Stomach (tissue), 9 donors: ENCODE results near the gene OAS3. TPM values are rescaled to one million over a fixed set of nuclear protein-coding genes. Genes with fewer than 3 reads are reported as not detected.
"Not testable (repeated sequence)": the region's sequence is repeated elsewhere in the genome, so short reads cannot be mapped to it uniquely, and the experiment has no call there.

Experiments
- DNase-seq, 2 donors: peaks; one replicate each; pipeline versions ENCODE4 v3.0.0 to v3.0.0-alpha.2; 2013 to 2019
- H3K27ac ChIP-seq, 5 donors: fragments of 200-600 bp in 4 of 5; sonication (generic) in 4 of 5; one replicate each; pipeline ENCODE4 v1.5.1; 2013 to 2019; ENCODE audit warnings: mild to moderate bottlenecking in 1 of 5, moderate library complexity in 1 of 5
- H3K27me3 ChIP-seq, 3 donors: fragments of 200-600 bp; sonication (generic); one replicate each; pipeline ENCODE4 v1.5.1; 2017 to 2019; ENCODE audit warnings: mixed run types in 1 of 3
- H3K36me3 ChIP-seq, 4 donors: fragments of 200-600 bp; sonication (generic); 1 replicate in 3 of 4; 2 replicates in 1 of 4; pipeline ENCODE4 v1.5.1; 2016 to 2019
- H3K4me1 ChIP-seq, 4 donors: fragments of 200-600 bp; sonication (generic); one replicate each; pipeline ENCODE4 v1.5.1; 2016 to 2019
- H3K4me3 ChIP-seq, 4 donors: fragments of 200-600 bp; sonication (generic) in 3 of 4; one replicate each; pipeline ENCODE4 v1.5.1; 2016 to 2019; ENCODE audit warnings: mild to moderate bottlenecking in 1 of 4
- H3K9me3 ChIP-seq, 4 donors: fragments of 200-600 bp; sonication (generic); one replicate each; pipeline ENCODE4 v1.5.1; 2016 to 2019
- EP300 ChIP-seq: sonication (generic); formaldehyde crosslinking; IDR thresholded peaks from one replicate; pipeline ENCODE4 v1.6.1; 2017; ENCODE audit warnings: antibody characterized with exemption
- POLR2A ChIP-seq, 4 donors: fragments of 450-650 bp; IDR thresholded peaks; one replicate each; pipeline ENCODE4 v1.6.1; 2016; ENCODE audit warnings: antibody characterized with exemption in 4 of 4, control low read depth in 2 of 4, mild to moderate bottlenecking in 1 of 4, moderate library complexity in 1 of 4
- POLR2AphosphoS5 ChIP-seq, 3 donors: sonication (generic); formaldehyde crosslinking; IDR thresholded peaks; one replicate each; pipeline ENCODE4 v1.6.1; 2016; ENCODE audit warnings: antibody characterized with exemption in 3 of 3
- WGBS, 5 donors: extraction: QIAGEN DNeasy Blood & Tissue Kit in 3 of 5; methylation state at CpG; one replicate each; pipeline versions ENCODE4 v1.1.5 to v1.1.7; 2013 to 2018; 5-methylcytosine and 5-hydroxymethylcytosine counted together
- intact Hi-C: fragments of 100-400 bp; cut with DNase I; formaldehyde crosslinking; loops from one replicate; pipeline ENCODE4 v1.15.1; 2023; ENCODE audit warnings: low total_unique reads
- polyA plus RNA-seq, 3 donors: library from polyadenylated mRNA; stranded (reverse); fragments of 200-250 nt; gene quantifications; one replicate each; pipeline ENCODE4 v1.2.3, GENCODE V29; 2013
- total RNA-seq, 5 donors: library from RNA; depleted of rRNA; stranded (reverse); fragments of >200 nt; gene quantifications; one replicate each; pipeline versions ENCODE4 v1.1.0 to v1.2.3, GENCODE V29; 2014 to 2016
- TF ChIP-seq, protein P1 (sequence below), 7 experiments: fragments of 450-650 bp in 4 of 7; fragments of 200-600 bp in 3 of 7; sonication (generic) in 3 of 7; IDR thresholded peaks; one replicate each; pipeline ENCODE4 v1.5.1; 2016 to 2019; ENCODE audit warnings: antibody characterized with exemption in 7 of 7, control low read depth in 2 of 7, mild to moderate bottlenecking in 1 of 7
- donor health status: healthy with polysubstance abuse.
- donor health status: Bipolar disorder and iron deficiency.
- donor health status: healthy.

Gene OAS3
- total and polyA plus RNA-seq, 8 donors, result 5.7 to 208 (median 9.8) TPM

DNA sequence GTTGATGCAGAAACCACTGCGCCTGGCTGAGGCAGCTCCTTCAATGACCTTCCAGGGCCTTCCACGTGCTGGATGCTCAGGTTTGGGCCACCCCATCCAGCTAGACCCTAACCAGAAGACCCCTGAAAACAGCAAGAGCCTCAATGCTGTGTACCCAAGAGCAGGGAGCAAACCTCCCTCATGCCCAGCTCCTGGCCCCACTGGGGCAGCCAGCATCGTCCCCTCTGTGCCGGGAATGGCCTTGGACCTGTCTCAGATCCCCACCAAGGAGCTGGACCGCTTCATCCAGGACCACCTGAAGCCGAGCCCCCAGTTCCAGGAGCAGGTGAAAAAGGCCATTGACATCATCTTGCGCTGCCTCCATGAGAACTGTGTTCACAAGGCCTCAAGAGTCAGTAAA is 10.5 kb downstream of the OAS3 start:
- H3K27ac ChIP-seq, result no peak overlapping the region
- no peak for DNase-seq
- 95 to 100% (median 95%) methylated on average over 5 to 7 of the region's 7 CpGs for WGBS, 5 donors
- peaks cover 12 to 88% (median 82%) of the 10 kb centered on the region in 4 donors for H3K36me3 ChIP-seq
- intact Hi-C loops, result no loop called here
- H3K4me1 ChIP-seq, result no peaks in the 10 kb centered on the region
- H3K9me3 ChIP-seq, result no peaks in the 10 kb centered on the region
- H3K27me3 ChIP-seq, result no peaks in the 10 kb centered on the region
- TF ChIP-seq, protein P1, sequence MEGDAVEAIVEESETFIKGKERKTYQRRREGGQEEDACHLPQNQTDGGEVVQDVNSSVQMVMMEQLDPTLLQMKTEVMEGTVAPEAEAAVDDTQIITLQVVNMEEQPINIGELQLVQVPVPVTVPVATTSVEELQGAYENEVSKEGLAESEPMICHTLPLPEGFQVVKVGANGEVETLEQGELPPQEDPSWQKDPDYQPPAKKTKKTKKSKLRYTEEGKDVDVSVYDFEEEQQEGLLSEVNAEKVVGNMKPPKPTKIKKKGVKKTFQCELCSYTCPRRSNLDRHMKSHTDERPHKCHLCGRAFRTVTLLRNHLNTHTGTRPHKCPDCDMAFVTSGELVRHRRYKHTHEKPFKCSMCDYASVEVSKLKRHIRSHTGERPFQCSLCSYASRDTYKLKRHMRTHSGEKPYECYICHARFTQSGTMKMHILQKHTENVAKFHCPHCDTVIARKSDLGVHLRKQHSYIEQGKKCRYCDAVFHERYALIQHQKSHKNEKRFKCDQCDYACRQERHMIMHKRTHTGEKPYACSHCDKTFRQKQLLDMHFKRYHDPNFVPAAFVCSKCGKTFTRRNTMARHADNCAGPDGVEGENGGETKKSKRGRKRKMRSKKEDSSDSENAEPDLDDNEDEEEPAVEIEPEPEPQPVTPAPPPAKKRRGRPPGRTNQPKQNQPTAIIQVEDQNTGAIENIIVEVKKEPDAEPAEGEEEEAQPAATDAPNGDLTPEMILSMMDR (IDR thresholded peaks at IDR 0.05), result no peak
- TF ChIP-seq EP300, result no peak
- no peak for TF ChIP-seq POLR2A (IDR thresholded peaks at IDR 0.05)
- no peak for TF ChIP-seq POLR2AphosphoS5 (IDR thresholded peaks at IDR 0.05)
- H3K4me3 ChIP-seq, result no peak overlapping the region

DNA sequence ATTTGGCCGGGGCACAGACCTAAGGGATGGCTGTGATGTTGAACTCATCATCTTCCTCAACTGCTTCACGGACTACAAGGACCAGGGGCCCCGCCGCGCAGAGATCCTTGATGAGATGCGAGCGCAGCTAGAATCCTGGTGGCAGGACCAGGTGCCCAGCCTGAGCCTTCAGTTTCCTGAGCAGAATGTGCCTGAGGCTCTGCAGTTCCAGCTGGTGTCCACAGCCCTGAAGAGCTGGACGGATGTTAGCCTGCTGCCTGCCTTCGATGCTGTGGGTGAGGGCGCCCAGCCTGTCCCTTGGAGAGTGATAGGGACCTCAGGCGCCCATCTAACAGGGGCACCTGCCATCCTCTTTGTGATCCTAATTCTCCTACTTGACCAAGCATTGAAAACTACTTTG is 12.4 kb downstream of the OAS3 start:
- peaks cover 12 to 73% (median 69%) of the 10 kb centered on the region in 4 donors for H3K36me3 ChIP-seq

DNA sequence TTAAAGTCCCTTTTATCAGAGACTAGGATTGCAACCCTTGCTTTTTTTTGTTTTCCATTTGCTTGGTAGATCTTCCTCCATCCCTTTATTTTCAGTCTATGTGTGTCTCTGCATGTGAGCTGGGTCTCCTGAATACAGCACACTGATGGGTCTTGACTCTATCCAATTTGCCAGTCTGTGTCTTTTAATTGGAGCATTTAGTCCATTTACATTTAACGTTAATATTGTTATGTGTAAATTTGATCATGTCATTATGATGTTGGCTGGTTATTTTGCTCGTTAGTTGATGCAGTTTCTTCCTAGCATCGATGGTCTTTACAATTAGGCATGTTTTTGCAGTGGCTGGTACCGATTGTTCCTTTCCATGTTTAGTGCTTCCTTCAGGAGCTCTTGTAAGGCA is 18.9 kb downstream of the OAS3 start:
- DNase-seq, H3K4me3 ChIP-seq, H3K9me3 ChIP-seq, H3K4me1 ChIP-seq, intact Hi-C loops, H3K27ac ChIP-seq, H3K27me3 ChIP-seq: not testable (repeated sequence)
- H3K36me3 ChIP-seq, result peaks cover 6 to 61% (median 45%) of the 10 kb centered on the region in 4 donors
- WGBS, 5 donors, result 93 to 95% (median 94%) methylated on average over 4 of the region's 4 CpGs

More for the DNA sequence above, 12.4 kb downstream of the OAS3 start:
- Histone ChIP-seq H3K27me3 (no peaks in the 10 kb centered on the region), H3K4me1 (no peaks in the 10 kb centered on the region), H3K27ac (no peak overlapping the region), H3K4me3 (no peak overlapping the region), H3K9me3 (no peaks in the 10 kb centered on the region)
- 77 to 94% (median 93%) methylated on average over 5 to 11 of the region's 11 CpGs for WGBS, 5 donors
- DNase-seq, result no peak
- TF ChIP-seq POLR2AphosphoS5 (IDR thresholded peaks at IDR 0.05) (no peak), EP300 (no peak), POLR2A (IDR thresholded peaks at IDR 0.05) (no peak)
- TF ChIP-seq, protein P1 (IDR thresholded peaks at IDR 0.05), result no peak
- intact Hi-C loops, result no loop called here

DNA sequence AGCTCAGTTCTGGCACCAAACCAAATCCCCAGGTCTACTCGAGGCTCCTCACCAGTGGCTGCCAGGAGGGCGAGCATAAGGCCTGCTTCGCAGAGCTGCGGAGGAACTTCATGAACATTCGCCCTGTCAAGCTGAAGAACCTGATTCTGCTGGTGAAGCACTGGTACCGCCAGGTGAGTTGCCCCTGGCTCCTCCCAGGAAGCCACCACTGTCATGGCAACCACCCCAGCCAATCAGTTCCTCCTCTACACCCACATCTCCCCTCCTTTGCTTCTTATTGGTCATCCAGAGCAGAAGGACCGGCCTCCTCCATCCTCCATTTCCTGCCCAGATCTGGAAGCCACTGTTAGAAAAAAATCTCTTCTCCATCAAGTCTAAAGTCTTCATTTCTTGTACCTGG is 22.8 kb downstream of the OAS3 start:
- TF ChIP-seq EP300, result no peak
- TF ChIP-seq POLR2AphosphoS5 (IDR thresholded peaks at IDR 0.05), result no peak
- TF ChIP-seq, protein P1 (IDR thresholded peaks at IDR 0.05), result no peak
- TF ChIP-seq POLR2A (IDR thresholded peaks at IDR 0.05), result no peak
- H3K27ac ChIP-seq, result no peak overlapping the region
- peaks cover 0 to 8% (median 4%) of the 10 kb centered on the region in 4 donors for H3K9me3 ChIP-seq
- H3K27me3 ChIP-seq, result no peaks in the 10 kb centered on the region
- no peak for DNase-seq
- no peak overlapping the region for H3K4me3 ChIP-seq
- H3K36me3 ChIP-seq, result peaks cover 20 to 90% (median 77%) of the 10 kb centered on the region in 4 donors
- intact Hi-C loops, result no loop called here
- 84 to 94% (median 93%) methylated on average over 7 of the region's 7 CpGs for WGBS, 5 donors
- no peaks in the 10 kb centered on the region for H3K4me1 ChIP-seq

DNA sequence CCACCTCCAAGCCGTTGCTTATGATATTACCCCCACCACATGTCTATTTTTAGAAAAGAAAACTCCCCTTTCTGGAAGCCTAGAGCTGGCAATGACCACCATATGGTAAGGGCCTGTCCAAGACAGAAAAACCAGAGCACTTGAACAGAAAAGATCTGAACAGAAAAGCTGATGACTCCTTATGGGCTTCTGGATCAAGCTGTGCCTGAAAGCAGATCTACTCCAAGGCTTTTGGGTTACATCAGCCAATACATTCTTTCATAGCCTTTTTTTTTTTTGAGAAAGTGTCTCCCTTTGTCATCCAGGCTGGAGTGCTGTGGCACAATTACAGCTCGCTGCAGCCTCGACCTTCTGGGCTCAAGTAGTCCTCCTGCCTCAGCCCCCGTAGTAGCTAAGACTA is 23.3 kb downstream of the OAS3 start:
- Histone ChIP-seq H3K36me3 (peaks cover 23 to 94% (median 82%) of the 10 kb centered on the region in 4 donors), H3K9me3 (peaks cover 0 to 8% (median 4%) of the 10 kb centered on the region in 4 donors), H3K4me3 (no peak overlapping the region), H3K4me1 (no peaks in the 10 kb centered on the region), H3K27me3 (no peaks in the 10 kb centered on the region), H3K27ac (no peak overlapping the region)
- intact Hi-C loops, result no loop called here
- no peak for DNase-seq
- WGBS, 5 donors, result 88 to 95% (median 94%) methylated on average over 3 to 4 of the region's 4 CpGs
- no peak for TF ChIP-seq EP300
- no peak for TF ChIP-seq POLR2AphosphoS5 (IDR thresholded peaks at IDR 0.05)
- TF ChIP-seq, protein P1 (IDR thresholded peaks at IDR 0.05), result no peak
- TF ChIP-seq POLR2A (IDR thresholded peaks at IDR 0.05), result no peak
